DMS53 treated with DMSO at 0.1 percent for 48 hours (cell line): ENCODE data around the gene TPR.

Experiments used
- DNase-seq: peaks from one replicate; lab custom pipeline; 2025; ENCODE audit not compliant: unreplicated experiment; lab: John Stamatoyannopoulos, UW

Gene TPR

DNA sequence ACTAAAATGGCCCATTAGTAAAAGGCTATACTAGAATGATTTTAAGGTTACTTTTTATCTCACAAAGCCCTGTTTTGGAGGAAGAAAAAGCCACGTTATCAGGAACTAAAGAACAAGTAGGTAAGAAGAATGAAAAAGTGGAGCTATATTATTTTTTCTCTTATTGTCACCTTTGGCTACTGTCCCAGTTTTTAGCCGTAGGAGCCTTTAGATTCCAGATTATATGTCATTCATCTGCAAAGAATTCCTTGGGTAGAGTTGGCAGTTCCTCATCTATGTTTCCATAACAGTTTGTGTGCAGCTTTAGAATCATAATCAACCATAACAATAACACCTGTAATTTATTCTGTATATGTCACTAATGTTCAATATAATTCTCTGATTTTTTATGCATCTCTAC lies 83.8 kb downstream of the TPR start:
- DNase-seq: no peak

DNA sequence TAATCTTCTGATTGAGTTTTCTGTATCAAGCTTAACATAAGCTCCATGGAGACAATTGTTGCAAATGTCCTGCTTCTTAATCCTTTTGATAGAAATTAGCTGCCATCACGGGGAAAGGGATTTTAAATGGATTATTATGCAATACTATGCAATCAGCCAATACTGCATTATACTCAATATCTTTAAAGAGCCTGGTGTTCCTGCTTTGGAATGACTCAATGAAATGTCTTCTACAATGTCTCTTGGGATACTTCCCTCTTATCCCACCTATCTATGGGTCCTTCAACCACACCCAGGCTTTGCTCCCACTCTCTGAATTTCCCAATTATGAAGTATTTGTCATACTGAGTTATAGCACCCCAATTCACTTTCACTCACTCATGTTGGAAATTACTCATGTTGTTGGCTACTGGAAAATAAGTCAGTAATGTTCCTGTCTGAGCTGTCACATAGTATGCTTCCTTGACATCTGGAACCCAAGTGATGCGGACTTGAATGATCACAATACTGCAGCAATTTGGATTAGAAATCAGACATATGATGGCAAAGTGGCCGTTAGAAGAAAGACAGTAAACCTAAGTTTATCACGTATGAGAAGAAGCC lies 85.0 kb downstream of the TPR start:
- DNase-seq: no peak

DNA sequence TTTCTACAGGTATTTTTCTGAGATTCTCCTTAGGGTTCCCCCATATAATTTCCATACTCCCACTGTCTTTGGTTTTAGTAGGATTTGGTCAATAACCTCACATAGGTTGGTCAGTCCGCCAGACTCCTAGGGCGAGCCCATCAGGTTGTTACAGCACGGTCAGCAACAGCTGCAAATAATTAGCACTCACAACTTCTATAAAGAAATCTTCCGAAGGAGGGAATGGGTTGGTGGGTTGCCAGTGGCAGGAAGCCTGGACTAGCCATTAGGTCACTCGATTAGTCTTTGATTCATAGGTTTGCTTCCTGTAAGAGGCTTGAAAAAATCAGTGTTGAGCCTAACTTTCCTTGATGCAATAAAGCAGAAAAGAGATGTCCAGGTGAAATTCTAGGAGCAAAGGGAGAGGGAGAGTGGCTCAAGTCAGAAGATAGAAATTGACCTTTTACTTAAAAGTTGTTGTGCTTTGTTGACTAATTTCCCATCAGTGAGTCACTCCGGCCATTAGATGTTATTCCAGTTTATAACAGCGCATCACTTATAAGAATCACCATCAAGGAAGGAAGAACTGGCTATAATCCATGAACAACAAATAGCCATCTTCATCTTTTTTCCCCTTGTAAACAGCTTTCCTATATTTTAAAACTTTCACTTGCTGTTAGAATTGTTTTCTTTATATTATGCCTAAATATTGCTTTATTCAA lies 88.3 kb downstream of the TPR start:
- DNase-seq: no peak

DNA sequence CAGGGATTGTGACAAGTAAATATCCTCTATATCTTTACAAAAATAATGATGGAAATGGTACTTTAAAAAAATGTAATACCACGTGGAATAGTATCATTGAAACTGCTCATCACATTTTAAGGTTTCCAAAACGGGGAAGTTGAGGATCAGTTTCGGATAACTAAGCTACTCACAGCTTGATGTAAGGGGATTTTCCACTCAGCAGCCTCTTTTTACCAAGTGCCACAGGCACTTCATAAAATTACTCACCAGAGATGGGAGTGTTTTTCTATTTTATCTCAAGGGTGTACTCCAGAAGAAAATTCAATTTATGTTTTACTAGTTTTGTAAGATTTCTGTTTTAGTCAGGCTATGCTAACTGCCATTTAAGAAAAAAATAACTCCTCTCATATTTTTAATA lies 91.7 kb downstream of the TPR start:
- no peak for DNase-seq

DNA sequence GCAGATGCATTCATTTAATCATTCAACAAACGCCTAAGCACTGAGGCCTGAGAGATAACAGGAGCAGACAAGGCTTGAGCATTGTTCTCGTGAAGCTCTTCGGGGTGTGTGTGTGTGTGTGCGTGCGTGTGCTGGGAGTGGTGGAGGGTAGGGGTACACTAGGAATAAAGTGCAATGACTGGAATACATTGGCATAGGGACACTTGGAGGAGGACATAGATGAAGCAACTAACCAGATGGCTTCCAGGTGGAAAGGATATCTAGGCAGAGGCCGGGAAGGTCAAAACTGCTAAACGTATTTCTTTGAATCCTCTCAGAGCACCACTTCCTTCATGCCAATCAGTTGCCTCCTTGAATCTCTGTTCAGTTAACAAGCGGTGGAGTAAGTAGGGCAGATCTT lies 92.6 kb downstream of the TPR start:
- no peak for DNase-seq

DNA sequence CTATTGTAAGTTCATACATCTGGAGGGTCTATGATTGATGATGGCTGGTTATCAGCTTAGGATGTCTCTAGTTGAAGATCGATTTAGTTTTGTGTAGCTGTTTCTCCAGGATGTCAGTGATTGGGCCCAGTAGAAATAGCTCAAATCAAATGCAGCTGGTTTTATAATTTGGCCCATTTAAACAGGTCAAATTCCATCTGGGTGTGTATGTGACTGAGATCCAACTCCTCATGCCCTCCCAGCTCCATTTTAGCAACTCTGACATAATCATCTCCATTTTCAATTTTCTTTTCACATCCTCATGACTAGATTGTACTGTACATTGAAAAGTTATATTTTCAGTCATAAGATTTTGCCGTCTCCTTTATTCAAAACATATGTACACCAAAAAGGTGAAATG lies 99.2 kb downstream of the TPR start:
- no peak for DNase-seq

DNA sequence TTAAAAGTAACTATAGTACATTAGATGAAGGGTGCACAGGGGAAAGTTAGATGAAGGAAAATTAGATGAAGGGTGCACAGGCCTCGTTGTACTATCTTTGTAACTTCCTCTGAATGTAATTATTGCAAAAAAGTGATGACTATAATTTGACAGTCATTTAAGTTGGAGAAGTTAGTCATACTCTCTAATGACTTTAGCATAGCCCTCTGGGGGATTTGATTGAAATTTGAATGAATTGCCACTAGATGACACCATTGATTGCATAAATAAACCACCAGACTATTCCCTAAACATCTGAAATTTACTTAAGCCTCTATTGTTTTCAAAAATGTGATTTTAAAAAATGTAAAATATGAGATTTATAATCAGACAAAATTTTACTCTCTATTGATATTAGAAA lies 102.6 kb downstream of the TPR start:
- DNase-seq: no peak

DNA sequence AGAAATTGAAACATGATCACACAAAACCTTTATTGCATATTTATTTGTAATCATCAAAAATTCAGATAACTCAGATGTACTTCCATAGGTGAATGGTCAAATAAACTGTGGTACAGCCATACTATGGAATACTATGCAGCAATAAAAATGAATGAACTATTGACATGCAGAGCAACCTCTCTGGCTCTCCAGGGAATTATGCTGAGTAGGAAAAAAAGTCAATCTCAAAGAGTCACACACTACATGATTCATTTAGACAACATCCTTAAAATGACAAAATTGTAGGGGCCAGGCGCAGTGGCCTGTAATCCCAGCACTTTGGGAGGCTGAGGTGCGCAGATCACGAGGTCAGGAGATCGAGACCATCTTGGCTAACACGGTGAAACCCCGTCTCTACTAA lies 104.0 kb downstream of the TPR start:
- DNase-seq: no peak
